ENCODE measurements around the gene ABLIM1. TPM values are rescaled to one million over a fixed set of nuclear protein-coding genes. Genes with fewer than 3 reads are reported as not detected.

ABLIM1 gene
- total RNA-seq, 6 experiments from 2014 or later = 38.8 to 76.5 (median 50.6) TPM

DNA sequence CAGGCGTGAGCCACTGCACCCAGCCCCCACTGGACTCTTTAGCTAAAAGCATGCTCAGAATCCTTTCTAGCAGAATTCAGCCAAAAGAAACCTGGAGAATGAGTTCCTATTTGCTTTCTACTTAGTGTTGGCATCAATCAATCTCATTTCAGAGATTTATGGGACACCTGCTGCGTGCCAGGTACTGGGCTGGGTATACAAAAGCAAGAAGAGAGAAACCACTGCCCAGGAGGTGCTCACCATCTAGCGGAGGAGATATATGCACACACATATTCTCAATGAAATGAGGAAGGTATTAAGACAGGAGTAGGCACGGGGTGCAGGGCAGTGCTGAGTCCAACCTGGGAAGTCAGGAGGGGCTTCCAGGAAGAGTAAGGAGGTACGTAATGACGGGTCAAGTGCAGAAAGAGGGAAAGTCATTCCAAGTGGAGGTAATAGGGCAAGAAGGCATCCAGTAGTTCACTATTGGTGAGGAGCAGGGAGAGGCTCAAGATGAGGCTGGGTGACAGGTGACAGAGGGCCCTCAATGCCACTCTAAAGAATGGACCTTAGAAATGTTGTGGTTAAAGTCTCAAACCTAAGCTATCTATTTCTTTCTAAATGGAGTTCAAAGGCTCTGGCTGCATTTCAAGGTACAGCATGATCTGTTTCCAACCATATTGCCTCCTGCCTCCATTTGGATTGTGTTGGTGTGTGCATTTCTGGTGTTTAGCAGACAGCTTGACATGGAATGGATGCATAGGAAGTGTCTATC is 22.1 kb downstream of the ABLIM1 start:
- Histone ChIP-seq H3K4me1 (peaks cover 0 to 20% (median 0%) of the 10 kb centered on the region in 4 donors), H3K9me3 (no peaks in the 10 kb centered on the region), H3K27ac (peak overlapping the region in 1 of 3 donors; percentile 22), H3K36me3 (no peaks in the 10 kb centered on the region), H3K27me3 (no peaks in the 10 kb centered on the region), H3K4me3 (no peak overlapping the region)
- no peak for DNase-seq
- no peak for TF ChIP-seq POLR2A (IDR thresholded peaks at IDR 0.05)
- TF ChIP-seq, protein P1, sequence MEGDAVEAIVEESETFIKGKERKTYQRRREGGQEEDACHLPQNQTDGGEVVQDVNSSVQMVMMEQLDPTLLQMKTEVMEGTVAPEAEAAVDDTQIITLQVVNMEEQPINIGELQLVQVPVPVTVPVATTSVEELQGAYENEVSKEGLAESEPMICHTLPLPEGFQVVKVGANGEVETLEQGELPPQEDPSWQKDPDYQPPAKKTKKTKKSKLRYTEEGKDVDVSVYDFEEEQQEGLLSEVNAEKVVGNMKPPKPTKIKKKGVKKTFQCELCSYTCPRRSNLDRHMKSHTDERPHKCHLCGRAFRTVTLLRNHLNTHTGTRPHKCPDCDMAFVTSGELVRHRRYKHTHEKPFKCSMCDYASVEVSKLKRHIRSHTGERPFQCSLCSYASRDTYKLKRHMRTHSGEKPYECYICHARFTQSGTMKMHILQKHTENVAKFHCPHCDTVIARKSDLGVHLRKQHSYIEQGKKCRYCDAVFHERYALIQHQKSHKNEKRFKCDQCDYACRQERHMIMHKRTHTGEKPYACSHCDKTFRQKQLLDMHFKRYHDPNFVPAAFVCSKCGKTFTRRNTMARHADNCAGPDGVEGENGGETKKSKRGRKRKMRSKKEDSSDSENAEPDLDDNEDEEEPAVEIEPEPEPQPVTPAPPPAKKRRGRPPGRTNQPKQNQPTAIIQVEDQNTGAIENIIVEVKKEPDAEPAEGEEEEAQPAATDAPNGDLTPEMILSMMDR (IDR thresholded peaks at IDR 0.05) = no peak
- no peak for ATAC-seq
- intact Hi-C loops (cut with DNase I) = no loop called here
- WGBS (ENCODE audit: insufficient coverage, low coverage, low lambda C conversion rate, missing lambda C conversion rate) = 80% methylated on average over 6 of the region's 6 CpGs

DNA sequence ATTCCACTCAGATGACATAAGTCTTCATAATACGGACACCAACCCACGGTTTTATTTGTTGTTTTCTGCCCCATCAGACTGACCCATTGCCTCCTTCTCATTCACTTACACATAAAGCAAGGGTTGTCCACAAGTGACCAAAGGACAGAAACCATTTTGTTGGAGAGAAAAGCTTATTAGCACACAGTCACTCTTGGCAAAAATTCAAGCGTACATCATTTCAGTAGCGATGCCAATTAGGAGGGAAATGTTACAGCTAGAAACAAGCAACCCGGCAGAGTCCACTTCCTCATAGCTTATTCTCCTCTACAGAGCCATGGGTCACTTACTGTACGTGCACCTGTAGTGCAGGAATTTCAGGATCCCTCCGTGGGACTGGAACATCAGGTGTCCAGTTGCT is 23.0 kb downstream of the ABLIM1 start:
- no peak overlapping the region for H3K4me3 ChIP-seq
- H3K36me3 ChIP-seq = no peaks in the 10 kb centered on the region
- H3K9me3 ChIP-seq = no peaks in the 10 kb centered on the region
- intact Hi-C loops (cut with DNase I) = no loop called here
- peak overlapping the region; percentile 7 to 55 (median 22) for H3K27ac ChIP-seq
- H3K27me3 ChIP-seq = no peaks in the 10 kb centered on the region
- TF ChIP-seq, protein P1 (IDR thresholded peaks at IDR 0.05) = no peak
- no peak for TF ChIP-seq POLR2A (IDR thresholded peaks at IDR 0.05)
- ATAC-seq (no peak), DNase-seq (no peak)
- WGBS (ENCODE audit: insufficient coverage, low coverage, low lambda C conversion rate, missing lambda C conversion rate) = 35% methylated on average over 5 of the region's 7 CpGs
- H3K4me1 ChIP-seq = peaks cover 0 to 29% (median 0%) of the 10 kb centered on the region in 4 donors

DNA sequence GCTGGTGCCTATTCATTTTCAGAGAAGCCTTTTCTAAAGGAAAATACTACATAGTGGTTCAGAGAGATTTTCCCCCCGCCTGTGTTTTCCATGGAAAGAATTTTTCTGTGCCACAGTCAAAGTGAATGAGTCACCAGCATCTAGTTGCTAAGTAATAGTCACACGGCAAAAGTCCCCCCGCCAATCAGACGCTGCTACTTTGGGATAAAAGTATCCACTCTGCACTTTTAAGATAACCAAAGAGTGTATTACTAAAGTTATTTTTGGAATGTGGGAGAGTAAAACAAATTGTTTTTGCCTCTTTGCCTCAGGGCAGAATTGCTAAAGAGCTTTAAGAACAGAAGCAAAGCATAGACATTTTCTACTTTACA is 23.5 kb downstream of the ABLIM1 start:
- H3K27ac ChIP-seq = peak overlapping the region; percentile 7 to 55 (median 22)
- intact Hi-C loops (cut with DNase I) = no loop called here
- peaks cover 0 to 32% (median 0%) of the 10 kb centered on the region in 4 donors for H3K4me1 ChIP-seq

GRCh38 chr10:114632869-114633715 is 25.0 kb downstream of the ABLIM1 start:
- WGBS (ENCODE audit: insufficient coverage, low coverage, low lambda C conversion rate, missing lambda C conversion rate) = 36% methylated on average over 12 of the region's 13 CpGs
- DNase-seq (peak in 2 of 3 donors; percentile 64 to 71), ATAC-seq (peak; percentile 29 to 56 (median 48))
- Histone ChIP-seq H3K27ac (peak overlapping the region; percentile 81 to 97 (median 97)), H3K9me3 (no peaks in the 10 kb centered on the region), H3K36me3 (no peaks in the 10 kb centered on the region), H3K4me1 (peaks cover 0 to 41% (median 5%) of the 10 kb centered on the region in 4 donors), H3K4me3 (peak overlapping the region in 2 of 3 donors; percentile 66 to 72), H3K27me3 (no peaks in the 10 kb centered on the region)
- TF ChIP-seq POLR2A (IDR thresholded peaks at IDR 0.05) = no peak
- TF ChIP-seq, protein P1 (IDR thresholded peaks at IDR 0.05) = no peak
- intact Hi-C loops (cut with DNase I) = no loop called here

More for the DNA sequence above, 23.5 kb downstream of the ABLIM1 start:
- peak in 1 of 3 donors; percentile 43 for DNase-seq
- no peak for TF ChIP-seq POLR2A (IDR thresholded peaks at IDR 0.05)
- TF ChIP-seq, protein P1 (IDR thresholded peaks at IDR 0.05) = no peak
- peak in 1 of 4 donors; percentile 35 for ATAC-seq
- no peak overlapping the region for H3K4me3 ChIP-seq
- no peaks in the 10 kb centered on the region for H3K36me3 ChIP-seq
- 5% methylated on average over 4 of the region's 4 CpGs for WGBS (ENCODE audit: insufficient coverage, low coverage, low lambda C conversion rate, missing lambda C conversion rate)
- H3K9me3 ChIP-seq = no peaks in the 10 kb centered on the region
- H3K27me3 ChIP-seq = no peaks in the 10 kb centered on the region
